GM21528 (cell line): Measurements from ENCODE around the gene CFAP161.
"Not testable (repeated sequence)": the region's sequence is repeated elsewhere in the genome, so short reads cannot be mapped to it uniquely, and the experiment has no call there.

Experiments
- ATAC-seq: cut with Tn5 transposase; IDR thresholded peaks from one replicate; pipeline ENCODE4 v1.9.1; 2021; ENCODE audit warnings: mild to moderate bottlenecking, moderate library complexity; ENCODE audit not compliant: unreplicated experiment, low FRiP score

CFAP161 gene

GRCh38 chr15:81106560-81106959 lies 27.5 kb upstream of the CFAP161 start:
- peak; percentile 69 for ATAC-seq

DNA sequence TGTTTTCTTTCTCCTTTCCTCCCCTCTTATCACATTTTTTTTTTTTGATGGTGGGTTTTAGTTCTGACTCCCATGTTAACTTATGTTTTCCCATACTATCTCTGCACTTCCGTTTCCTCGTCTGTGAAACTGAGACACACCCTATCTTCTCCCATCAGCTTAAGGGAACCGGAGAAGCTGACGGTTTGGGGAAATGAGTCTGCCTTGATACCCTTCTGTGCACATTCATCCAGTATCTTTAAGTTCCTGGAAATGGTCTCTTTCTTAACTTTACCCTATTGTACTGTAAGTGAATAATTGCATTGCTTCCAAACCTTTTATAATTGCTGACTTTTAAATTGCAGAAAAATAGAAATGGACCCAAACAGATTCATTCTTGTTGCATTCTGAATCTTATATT lies 26.2 kb upstream of the CFAP161 start:
- ATAC-seq: no peak

DNA sequence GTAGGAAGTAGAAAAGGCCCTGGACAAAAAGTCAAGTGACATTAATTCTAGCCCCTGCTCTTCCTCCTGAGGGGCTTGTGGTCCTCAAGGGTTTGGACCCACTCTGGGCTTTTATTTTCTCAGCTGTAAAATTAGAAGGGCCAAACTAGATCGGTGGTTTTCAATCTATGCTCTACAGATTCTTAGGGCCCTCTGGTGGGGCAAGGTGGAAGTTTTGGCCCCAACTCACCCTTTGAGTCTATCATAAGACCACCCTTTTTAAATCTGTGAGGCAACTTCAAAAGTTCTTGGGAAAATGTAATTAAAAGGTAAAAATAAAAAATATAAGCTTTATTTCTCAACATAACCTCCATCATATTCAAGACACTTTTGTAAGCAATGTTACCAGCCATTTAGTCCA lies 25.6 kb upstream of the CFAP161 start:
- ATAC-seq: no peak

DNA sequence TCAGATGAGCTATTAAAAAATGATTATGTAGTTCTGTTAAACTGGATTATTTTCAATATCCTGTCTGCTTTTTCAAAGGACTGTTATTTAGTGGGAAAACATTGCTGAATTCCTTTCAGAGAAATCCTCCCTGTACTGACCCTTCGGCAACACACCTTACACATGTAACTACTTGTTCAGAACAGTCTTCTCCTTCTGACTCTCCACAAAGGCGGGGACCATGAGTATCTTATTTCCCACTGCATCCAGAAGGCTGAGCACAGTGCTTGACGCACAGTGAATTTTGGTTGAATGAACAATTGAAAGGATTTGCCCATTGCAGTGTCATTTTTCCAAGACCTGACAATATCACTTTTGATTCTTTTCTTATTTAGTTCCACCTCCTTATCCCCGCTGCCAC lies 23.1 kb upstream of the CFAP161 start:
- ATAC-seq: no peak

DNA sequence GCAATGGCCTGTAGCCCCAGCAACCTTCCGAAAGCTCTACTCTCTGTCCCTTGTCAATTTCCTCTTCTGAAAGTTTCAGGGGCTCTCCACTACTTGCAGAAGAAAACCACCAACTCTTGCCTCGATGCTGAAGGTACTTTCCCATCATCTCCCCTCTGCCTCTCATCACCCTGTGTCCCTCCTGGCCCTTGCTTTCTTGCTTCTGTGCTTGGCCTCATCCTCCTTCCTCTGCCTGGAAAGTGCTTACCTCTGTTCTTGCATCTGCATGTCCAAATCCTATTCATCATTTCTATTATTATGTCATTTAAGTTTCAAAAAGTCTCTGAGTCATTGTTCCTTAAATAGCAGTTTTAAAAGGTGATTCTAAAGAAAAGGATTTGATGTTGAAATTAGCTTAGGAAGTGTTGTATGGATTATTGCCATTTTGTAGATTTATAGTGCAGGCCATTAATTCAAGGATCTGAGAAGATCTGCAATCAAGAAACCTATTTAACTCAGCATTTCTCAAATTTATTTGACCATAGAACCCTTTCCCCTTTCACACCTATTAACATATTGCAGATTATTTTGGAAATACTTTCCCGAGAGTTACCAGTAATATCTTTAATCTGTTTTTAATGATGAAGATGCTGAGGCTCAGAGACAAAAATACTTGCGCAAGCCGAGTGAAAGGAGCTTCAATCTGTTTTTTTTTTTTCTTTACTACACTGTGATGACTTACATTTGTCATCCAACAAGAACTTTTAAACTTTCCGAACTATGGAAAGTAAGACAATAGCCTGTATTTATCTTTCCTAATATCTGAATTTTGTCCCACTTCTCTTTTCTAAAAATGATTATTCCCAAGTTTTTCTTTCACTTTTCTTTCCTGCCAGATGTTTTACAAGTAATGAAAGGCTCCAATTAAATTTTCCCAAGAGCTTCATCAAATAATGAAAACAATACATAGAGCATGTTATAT lies 22.3 kb upstream of the CFAP161 start:
- ATAC-seq: peak; percentile 77

DNA sequence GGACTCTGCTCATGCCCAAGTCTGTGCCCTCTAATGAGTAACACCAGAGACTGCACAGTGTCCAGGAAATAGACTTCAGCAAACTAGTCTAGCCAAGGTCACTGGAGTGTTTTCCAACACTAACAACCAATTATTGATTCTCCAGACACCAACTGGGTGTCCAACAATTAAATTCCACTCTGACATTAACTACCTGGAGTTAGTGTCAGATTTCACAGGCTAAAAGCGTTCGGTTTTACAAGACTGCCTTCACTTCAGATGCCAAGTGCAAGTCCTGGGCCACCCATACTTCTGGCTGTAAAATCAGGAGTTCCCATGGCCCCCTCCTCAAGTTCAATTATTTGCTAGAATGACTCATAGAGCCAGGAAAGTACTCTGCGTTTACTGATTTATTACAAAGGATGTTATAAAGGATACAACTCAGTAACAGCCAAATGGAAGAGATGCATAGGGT lies 20.8 kb upstream of the CFAP161 start:
- no peak for ATAC-seq

GRCh38 chr15:81113861-81114291 lies 20.2 kb upstream of the CFAP161 start:
- ATAC-seq: no peak

DNA sequence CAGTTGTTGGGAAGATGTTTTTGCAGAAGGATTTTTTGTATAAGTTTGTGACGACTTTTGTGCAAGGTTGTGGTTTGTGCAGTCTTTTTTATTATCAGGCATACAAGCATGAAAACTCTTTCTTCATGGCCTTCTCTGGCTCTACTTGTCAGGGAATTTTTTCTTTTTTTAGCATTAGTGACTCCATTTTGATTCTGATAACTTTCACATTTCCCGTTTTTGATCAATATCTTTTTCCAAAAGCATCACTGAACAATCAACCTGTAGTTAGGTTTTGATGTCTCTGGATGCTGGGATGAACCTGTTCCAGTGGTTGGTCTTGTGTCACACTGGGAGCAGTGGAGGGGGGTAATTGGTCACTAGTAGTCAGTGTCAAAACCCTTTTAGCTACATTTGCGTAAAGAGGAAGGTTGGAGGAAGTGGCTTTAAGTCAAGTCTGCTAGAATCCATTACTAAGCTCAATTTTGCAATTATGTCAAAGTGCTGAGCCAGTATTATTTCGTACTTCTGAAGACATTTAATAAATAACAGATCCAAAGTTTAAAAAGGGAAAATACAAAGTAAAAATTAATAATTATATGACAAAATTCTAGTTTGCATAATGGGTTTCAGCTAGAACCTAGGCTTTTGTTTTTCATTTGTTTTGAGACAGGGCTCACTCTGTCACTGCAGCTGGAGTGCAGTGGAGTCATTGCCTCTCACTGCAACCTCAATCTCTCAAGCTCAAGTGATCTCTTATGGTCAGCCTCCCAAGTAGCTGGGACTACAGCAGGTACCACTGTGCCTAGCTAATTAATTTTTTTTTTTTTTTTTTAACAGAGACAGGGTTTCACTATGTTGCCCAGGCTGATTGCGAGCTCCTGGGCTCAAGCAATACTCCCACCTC lies 18.8 kb upstream of the CFAP161 start:
- no peak for ATAC-seq

GRCh38 chr15:81117136-81117535 lies 16.9 kb upstream of the CFAP161 start:
- no peak for ATAC-seq

DNA sequence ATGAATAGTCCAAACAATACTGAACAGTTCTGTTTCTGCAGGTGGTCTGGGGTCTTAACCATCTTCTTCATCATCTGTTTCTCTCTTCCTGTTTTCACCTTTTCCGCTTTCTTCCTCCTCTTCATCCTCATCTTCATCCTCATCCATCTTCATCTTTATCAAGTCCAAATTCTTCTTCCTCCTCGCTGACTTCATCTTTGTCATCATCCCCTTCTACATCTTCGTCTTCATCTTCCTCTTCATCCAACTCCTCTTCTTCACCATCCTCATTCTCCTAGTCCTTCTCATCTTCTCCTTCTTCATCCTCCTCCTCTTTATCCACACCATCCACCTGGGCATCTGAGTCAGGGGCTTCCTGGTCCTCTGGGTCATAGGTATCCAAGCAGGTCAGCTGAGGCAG lies 16.5 kb upstream of the CFAP161 start:
- ATAC-seq: no peak

GRCh38 chr15:81118361-81118760 lies 15.7 kb upstream of the CFAP161 start:
- no peak for ATAC-seq

- ATAC-seq: no peak
These were observed 14.0 kb upstream of the CFAP161 start for GRCh38 chr15:81120069-81120468.

- ATAC-seq: no peak
These were observed 7.2 kb upstream of the CFAP161 start for GRCh38 chr15:81126892-81127291.

DNA sequence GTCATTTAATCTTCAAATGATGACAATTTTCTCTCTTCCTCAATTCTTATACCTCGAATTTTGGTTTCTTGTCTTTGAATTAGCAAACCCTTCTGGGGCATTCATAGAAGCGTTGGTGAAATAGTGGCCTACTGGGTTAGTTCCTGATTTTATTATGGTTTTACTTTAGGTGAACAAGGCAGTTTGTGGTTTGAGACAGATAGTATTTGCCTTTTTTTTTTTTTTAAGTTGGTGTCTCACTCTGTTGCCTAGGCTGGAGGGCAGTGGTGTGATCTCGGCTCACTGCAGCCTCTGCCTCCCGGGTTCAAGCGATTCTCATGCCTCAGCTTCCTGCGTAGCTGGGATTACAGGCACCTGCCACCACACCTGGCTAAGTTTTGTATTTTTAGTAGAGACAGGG lies 7.4 kb downstream of the CFAP161 start:
- ATAC-seq: not testable (repeated sequence)

GRCh38 chr15:81146006-81146405 lies 11.9 kb downstream of the CFAP161 start:
- ATAC-seq: no peak

- ATAC-seq: no peak
These were observed 12.4 kb downstream of the CFAP161 start for GRCh38 chr15:81146466-81146865.

DNA sequence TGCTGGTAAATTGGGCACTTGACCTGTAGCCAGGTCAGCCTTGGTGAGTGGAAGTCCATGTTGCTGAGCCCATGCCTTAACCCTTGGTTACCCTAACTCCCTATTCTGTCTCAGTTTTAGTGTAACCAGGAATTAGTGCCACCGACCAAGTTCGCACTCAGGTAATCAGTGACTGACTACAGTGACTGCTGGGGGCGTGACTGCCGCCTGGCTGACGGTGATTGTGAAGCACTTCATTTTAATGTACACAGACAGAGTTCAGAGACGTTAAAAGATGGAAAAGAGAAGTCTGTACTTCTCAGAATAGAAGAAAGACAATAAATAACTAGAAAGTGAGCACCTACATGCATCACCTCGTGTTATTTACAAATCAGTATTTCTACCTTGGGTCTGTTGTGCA lies 17.3 kb downstream of the CFAP161 start:
- no peak for ATAC-seq

GRCh38 chr15:81152339-81152738 lies 18.3 kb downstream of the CFAP161 start:
- ATAC-seq: no peak

DNA sequence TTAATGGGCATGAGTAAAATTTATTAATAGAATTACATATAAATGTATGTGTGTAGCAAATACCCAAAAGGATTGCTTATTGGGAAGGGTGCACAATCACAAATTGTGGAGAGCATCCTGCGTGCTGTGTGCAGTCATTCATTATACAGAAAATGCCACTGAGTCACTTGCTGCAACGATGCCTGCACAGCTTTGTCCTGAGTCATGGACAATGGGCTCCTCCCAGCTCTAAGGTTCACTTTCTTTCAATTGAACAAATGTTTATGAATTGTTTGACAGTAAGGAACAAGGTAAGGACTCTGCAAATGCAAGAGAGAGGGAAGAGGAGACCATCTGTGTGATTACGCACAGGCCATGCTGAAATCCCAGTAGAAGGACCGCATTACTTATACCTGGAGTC lies 18.7 kb downstream of the CFAP161 start:
- no peak for ATAC-seq

- no peak for ATAC-seq
These were observed 21.5 kb downstream of the CFAP161 start for GRCh38 chr15:81155375-81156218.
